Endodermal cell (in vitro differentiated cells): ENCODE measurements around the gene PTPN12. TPM values are rescaled to one million over a fixed set of nuclear protein-coding genes. Genes with fewer than 3 reads are reported as not detected.

Experiments used
- DNase-seq: peaks from one replicate; pipeline ENCODE4 v3.0.0-alpha.2; 2017
- H3K27ac ChIP-seq: 2 replicates; pipeline ENCODE4 v1.5.1; 2013; ENCODE audit warnings: mild to moderate bottlenecking, low read depth, low read length, moderate library complexity
- H3K27me3 ChIP-seq: 2 replicates; pipeline ENCODE4 v1.6.1; 2013; ENCODE audit warnings: mild to moderate bottlenecking, low read length, moderate library complexity; ENCODE audit not compliant: insufficient read depth, control insufficient read depth, poor library complexity, severe bottlenecking
- H3K36me3 ChIP-seq: 2 replicates; pipeline ENCODE4 v1.7.0; 2013; ENCODE audit warnings: mild to moderate bottlenecking, low read length, moderate library complexity; ENCODE audit not compliant: control insufficient read depth, insufficient read depth
- H3K4me1 ChIP-seq: one replicate; pipeline ENCODE4 v1.7.0; 2013; ENCODE audit warnings: low read length; ENCODE audit not compliant: control insufficient read depth, insufficient read depth
- H3K4me3 ChIP-seq: 2 replicates; pipeline ENCODE4 v1.5.1; 2013; ENCODE audit warnings: mild to moderate bottlenecking, low read length, moderate library complexity
- H3K9ac ChIP-seq: 2 replicates; pipeline ENCODE4 v1.6.1; 2013; ENCODE audit warnings: mild to moderate bottlenecking, low read length, moderate library complexity; ENCODE audit not compliant: poor library complexity, severe bottlenecking; ENCODE audit errors: extremely low read depth
- H3K9me3 ChIP-seq: 2 replicates; pipeline ENCODE4 v1.6.1; 2013; ENCODE audit warnings: mild to moderate bottlenecking, low read length, moderate library complexity; ENCODE audit not compliant: control insufficient read depth
- H3K27ac Mint-ChIP-seq: 2 replicates; pipeline ENCODE4 v1.8.0; 2020; ENCODE audit warnings: mixed read lengths
- H3K27me3 Mint-ChIP-seq: 2 replicates; pipeline ENCODE4 v1.8.0; 2021; ENCODE audit warnings: mild to moderate bottlenecking, mixed read lengths; ENCODE audit not compliant: insufficient read depth
- H3K36me3 Mint-ChIP-seq: 2 replicates; pipeline ENCODE4 v1.8.0; 2020; ENCODE audit warnings: low read depth, mixed read lengths
- H3K4me1 Mint-ChIP-seq: 2 replicates; pipeline ENCODE4 v1.8.0; 2020; ENCODE audit warnings: mixed read lengths
- H3K4me3 Mint-ChIP-seq: 2 replicates; pipeline ENCODE4 v1.8.0; 2020; ENCODE audit warnings: mild to moderate bottlenecking, moderate library complexity, mixed read lengths
- H3K9me3 Mint-ChIP-seq: 2 replicates; pipeline ENCODE4 v1.8.0; 2020; ENCODE audit warnings: mild to moderate bottlenecking, mixed read lengths
- WGBS, 2 experiments: methylation state at CpG; one replicate each; pipeline versions ENCODE4 v1.1.5 to v1.1.7; 2013; ENCODE audit warnings: missing lambda C conversion rate in 2 of 2, mixed read lengths in 1 of 2; ENCODE audit not compliant: insufficient coverage in 1 of 2, insufficient read length in 1 of 2; 5-methylcytosine and 5-hydroxymethylcytosine counted together
- total RNA-seq, 2 donors: library from RNA; stranded (reverse); fragmentation: NEBNext Ultra II Directional in 1 of 2; extraction: Animal tissue kit (Norgen Biotek cat#: 25700) in 1 of 2; gene quantifications; 2 replicates in 1 of 2; 3 replicates in 1 of 2; pipeline ENCODE4 v1.2.1, GENCODE V29; 2021
- TF ChIP-seq, protein P1 (sequence below): fragments of 200-600 bp; sonication (generic); conservative IDR thresholded peaks from 2 replicates; pipeline ENCODE4 v1.5.0; 2021; ENCODE audit warnings: antibody characterized with exemption, mild to moderate bottlenecking

PTPN12 gene
- total RNA-seq, 2 donors from 2014 or later: 147 to 158 TPM

DNA sequence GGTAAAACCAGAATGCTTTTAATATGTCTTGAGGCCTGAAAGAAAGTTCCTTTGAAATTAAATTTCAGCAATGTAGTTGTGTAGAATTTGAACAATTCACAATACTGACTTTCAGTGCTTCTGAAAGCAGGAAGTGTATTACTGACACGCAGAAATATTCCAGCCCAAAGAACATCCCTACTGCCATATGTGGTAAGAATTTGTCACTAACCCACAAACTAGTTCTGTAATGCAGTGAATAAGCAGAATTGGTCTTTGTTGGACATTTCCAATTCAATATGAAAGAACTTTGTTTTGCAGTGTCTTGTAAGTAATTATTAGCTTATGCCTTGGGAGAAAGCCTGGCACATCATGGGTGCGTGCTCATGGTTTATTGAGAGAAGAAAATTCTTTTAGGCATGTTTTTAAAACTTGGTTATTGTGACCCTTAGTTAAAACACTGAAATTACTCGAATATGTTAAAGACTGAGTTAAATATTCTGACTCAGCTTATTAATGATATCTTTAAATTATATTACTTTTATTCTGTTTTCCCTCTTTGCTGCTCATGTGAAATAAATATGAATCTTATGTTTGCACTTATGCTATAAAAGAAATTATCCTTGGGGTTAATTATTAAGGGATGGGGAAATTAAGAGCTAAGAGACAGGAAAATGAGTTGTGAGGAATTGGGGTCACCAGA is 33.4 kb downstream of the PTPN12 start:
- Mint-ChIP-seq H3K27ac (no peak overlapping the region), H3K4me1 (peaks cover 15% of the 10 kb centered on the region), H3K36me3 (peaks cover 55% of the 10 kb centered on the region), H3K4me3 (no peak overlapping the region), H3K27me3 (no peaks in the 10 kb centered on the region), H3K9me3 (no peaks in the 10 kb centered on the region)
- Histone ChIP-seq H3K36me3 (peaks cover 68% of the 10 kb centered on the region), H3K27ac (no peak overlapping the region), H3K4me3 (no peak overlapping the region), H3K9ac (no peak overlapping the region), H3K4me1 (no peaks in the 10 kb centered on the region), H3K27me3 (no peaks in the 10 kb centered on the region), H3K9me3 (no peaks in the 10 kb centered on the region)
- WGBS, 2 experiments: 100% methylated on average over 1 to 3 of the region's 3 CpGs
- TF ChIP-seq, protein P1, sequence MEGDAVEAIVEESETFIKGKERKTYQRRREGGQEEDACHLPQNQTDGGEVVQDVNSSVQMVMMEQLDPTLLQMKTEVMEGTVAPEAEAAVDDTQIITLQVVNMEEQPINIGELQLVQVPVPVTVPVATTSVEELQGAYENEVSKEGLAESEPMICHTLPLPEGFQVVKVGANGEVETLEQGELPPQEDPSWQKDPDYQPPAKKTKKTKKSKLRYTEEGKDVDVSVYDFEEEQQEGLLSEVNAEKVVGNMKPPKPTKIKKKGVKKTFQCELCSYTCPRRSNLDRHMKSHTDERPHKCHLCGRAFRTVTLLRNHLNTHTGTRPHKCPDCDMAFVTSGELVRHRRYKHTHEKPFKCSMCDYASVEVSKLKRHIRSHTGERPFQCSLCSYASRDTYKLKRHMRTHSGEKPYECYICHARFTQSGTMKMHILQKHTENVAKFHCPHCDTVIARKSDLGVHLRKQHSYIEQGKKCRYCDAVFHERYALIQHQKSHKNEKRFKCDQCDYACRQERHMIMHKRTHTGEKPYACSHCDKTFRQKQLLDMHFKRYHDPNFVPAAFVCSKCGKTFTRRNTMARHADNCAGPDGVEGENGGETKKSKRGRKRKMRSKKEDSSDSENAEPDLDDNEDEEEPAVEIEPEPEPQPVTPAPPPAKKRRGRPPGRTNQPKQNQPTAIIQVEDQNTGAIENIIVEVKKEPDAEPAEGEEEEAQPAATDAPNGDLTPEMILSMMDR: no peak
- DNase-seq: no peak

DNA sequence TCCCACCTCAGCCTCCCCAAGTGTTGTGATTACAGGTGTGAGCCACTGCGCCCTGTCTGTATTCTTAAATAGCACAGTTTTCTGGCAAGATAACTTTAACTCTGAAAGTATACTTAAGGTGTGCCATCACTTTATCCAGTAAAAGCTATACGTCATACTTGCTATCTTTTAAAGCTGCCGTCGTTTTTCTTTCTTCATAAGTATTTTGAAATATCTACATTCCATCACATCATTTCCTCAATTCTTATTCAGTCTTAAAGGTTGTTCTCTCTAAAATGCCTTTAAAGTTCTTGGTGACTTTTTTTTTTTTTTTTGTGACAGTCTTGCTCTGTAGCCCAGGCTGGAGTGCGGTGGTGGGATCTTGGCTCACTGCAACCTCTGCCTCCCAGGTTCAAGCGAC is 34.7 kb downstream of the PTPN12 start:
- Mint-ChIP-seq H3K36me3 (peaks cover 61% of the 10 kb centered on the region), H3K9me3 (no peaks in the 10 kb centered on the region), H3K27me3 (no peaks in the 10 kb centered on the region), H3K4me3 (no peak overlapping the region), H3K27ac (peak overlapping the region; percentile 6), H3K4me1 (peaks cover 5% of the 10 kb centered on the region)
- H3K9ac ChIP-seq: no peak overlapping the region
- no peak overlapping the region for H3K4me3 ChIP-seq
- WGBS, 2 experiments: 97 to 100% methylated on average over 5 to 6 of the region's 6 CpGs
- no peak for DNase-seq
- H3K27me3 ChIP-seq: no peaks in the 10 kb centered on the region
- TF ChIP-seq, protein P1: no peak
- H3K4me1 ChIP-seq: no peaks in the 10 kb centered on the region
- H3K9me3 ChIP-seq: no peaks in the 10 kb centered on the region
- H3K27ac ChIP-seq: no peak overlapping the region
- H3K36me3 ChIP-seq: peaks cover 75% of the 10 kb centered on the region

DNA sequence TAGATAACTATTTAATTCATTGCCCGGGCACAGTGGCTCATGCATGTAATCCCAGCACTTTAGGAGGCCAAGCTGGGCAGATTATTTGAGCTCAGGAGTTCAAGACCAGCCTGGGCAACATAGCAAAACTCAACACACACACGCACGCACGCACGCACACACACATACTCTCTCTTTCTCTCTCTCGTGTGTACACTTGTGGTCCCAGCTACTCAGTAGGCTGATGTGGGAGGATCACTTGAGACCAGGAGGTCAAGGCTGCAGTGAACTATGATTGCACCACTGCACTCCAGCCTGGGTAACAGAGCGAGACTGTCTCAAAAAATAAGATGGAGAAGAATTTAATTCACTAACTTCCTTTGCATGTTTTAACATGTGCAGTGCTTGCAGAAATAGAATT is 38.1 kb downstream of the PTPN12 start:
- Histone ChIP-seq H3K4me1 (no peaks in the 10 kb centered on the region), H3K9ac (no peak overlapping the region), H3K27ac (no peak overlapping the region), H3K36me3 (peaks cover 95% of the 10 kb centered on the region), H3K27me3 (no peaks in the 10 kb centered on the region), H3K4me3 (no peak overlapping the region), H3K9me3 (no peaks in the 10 kb centered on the region)
- no peak overlapping the region for H3K4me3 Mint-ChIP-seq
- H3K36me3 Mint-ChIP-seq: peaks cover 55% of the 10 kb centered on the region
- WGBS, 2 experiments: 90 to 91% methylated on average over 2 to 7 of the region's 7 CpGs
- H3K27me3 Mint-ChIP-seq: no peaks in the 10 kb centered on the region
- TF ChIP-seq, protein P1: no peak
- no peak for DNase-seq
- no peaks in the 10 kb centered on the region for H3K9me3 Mint-ChIP-seq
- H3K4me1 Mint-ChIP-seq: no peaks in the 10 kb centered on the region
- H3K27ac Mint-ChIP-seq: no peak overlapping the region
